Naive thymus-derived CD4-positive, alpha-beta T cell (primary cell): Measurements from ENCODE around the gene CACNA1C. TPM values are rescaled to one million over a fixed set of nuclear protein-coding genes. Genes with fewer than 3 reads are reported as not detected.

Experiments
- ATAC-seq: fragments of 150-1000 bp; cut with Tn5 transposase; 2 replicates; pipeline ENCODE4 v1.10.0; 2021; ENCODE audit warnings: mild to moderate bottlenecking, moderate library complexity
- CTCF ChIA-PET: fragments of 350-600 bp; sonication (Branson Sonifier 250); formaldehyde crosslinking; loops from one replicate; lab custom pipeline; 2021; ENCODE audit warnings: antibody characterized with exemption; lab: Charles Lee
- POLR2A ChIA-PET: fragments of 350-600 bp; sonication (Branson Sonifier 250); formaldehyde crosslinking; loops from one replicate; lab custom pipeline; 2021; ENCODE audit warnings: antibody characterized with exemption, inconsistent platforms; lab: Charles Lee
- DNase-seq, 9 donors: peaks; one replicate each; pipeline versions ENCODE4 v3.0.0 to v3.0.0-alpha.2; 2020 to 2022; ENCODE audit warnings: mixed read lengths in 1 of 9
- H3K27ac ChIP-seq: one replicate; pipeline ENCODE4 v1.7.0; 2013; ENCODE audit warnings: mild to moderate bottlenecking, low read depth, low read length, moderate library complexity
- H3K27me3 ChIP-seq, 2 donors: one replicate each; pipeline ENCODE4 v1.7.0; 2013; ENCODE audit warnings: low read length in 2 of 2, mild to moderate bottlenecking in 2 of 2, moderate library complexity in 2 of 2; ENCODE audit not compliant: control insufficient read depth in 2 of 2, insufficient read depth in 2 of 2
- H3K36me3 ChIP-seq, 3 experiments: 1 replicate in 2 of 3; 2 replicates in 1 of 3; pipeline ENCODE4 v1.7.0; 2013; ENCODE audit warnings: low read length in 3 of 3, mild to moderate bottlenecking in 3 of 3, moderate library complexity in 1 of 3; ENCODE audit not compliant: insufficient read depth in 3 of 3, control insufficient read depth in 2 of 3
- H3K4me1 ChIP-seq, 2 donors: one replicate each; pipeline ENCODE4 v1.7.0; 2013; ENCODE audit warnings: low read length in 2 of 2, mild to moderate bottlenecking in 2 of 2, moderate library complexity in 1 of 2; ENCODE audit not compliant: control insufficient read depth in 2 of 2, insufficient read depth in 2 of 2
- H3K4me3 ChIP-seq: 2 replicates; pipeline ENCODE4 v1.7.0; 2013; ENCODE audit warnings: mild to moderate bottlenecking, low read length
- H3K9me3 ChIP-seq, 3 experiments: 1 replicate in 2 of 3; 2 replicates in 1 of 3; pipeline ENCODE4 v1.7.0; 2013; ENCODE audit warnings: low read length in 3 of 3; ENCODE audit not compliant: control insufficient read depth in 2 of 3
- H3K27ac Mint-ChIP-seq, 9 donors: one replicate each; pipeline ENCODE4 v1.8.0; 2020 to 2022; ENCODE audit warnings: mixed read lengths in 9 of 9, mild to moderate bottlenecking in 8 of 9, moderate library complexity in 5 of 9, inconsistent platforms in 2 of 9
- H3K27me3 Mint-ChIP-seq, 5 donors: one replicate each; pipeline ENCODE4 v1.8.0; 2021 to 2022; ENCODE audit warnings: mixed read lengths in 5 of 5, mild to moderate bottlenecking in 1 of 5
- H3K36me3 Mint-ChIP-seq, 5 donors: one replicate each; pipeline ENCODE4 v1.8.0; 2020 to 2022; ENCODE audit warnings: mixed read lengths in 5 of 5, mild to moderate bottlenecking in 3 of 5, inconsistent platforms in 1 of 5
- H3K4me1 Mint-ChIP-seq, 7 donors: one replicate each; pipeline ENCODE4 v1.8.0; 2020 to 2022; ENCODE audit warnings: mixed read lengths in 7 of 7, mild to moderate bottlenecking in 3 of 7, inconsistent platforms in 1 of 7
- H3K4me3 Mint-ChIP-seq, 10 donors: one replicate each; pipeline ENCODE4 v1.8.0; 2020 to 2022; ENCODE audit warnings: mild to moderate bottlenecking in 10 of 10, mixed read lengths in 10 of 10, moderate library complexity in 6 of 10, inconsistent platforms in 2 of 10
- H3K9me3 Mint-ChIP-seq, 11 donors: one replicate each; pipeline ENCODE4 v1.8.0; 2020 to 2022; ENCODE audit warnings: mixed read lengths in 11 of 11, mild to moderate bottlenecking in 4 of 11, inconsistent platforms in 1 of 11, moderate library complexity in 1 of 11
- intact Hi-C, 2 donors: fragments of 100-400 bp; cut with micrococcal nuclease; formaldehyde crosslinking; loops; one replicate each; pipeline ENCODE4 v1.15.1; 2023
- polyA plus RNA-seq, 2 donors: library from polyadenylated mRNA; unstranded; fragments of 300-500 nt; fragmentation: Illumina TruSeq; gene quantifications; one replicate each; pipeline ENCODE4 v1.2.3, GENCODE V29; 2021
- total RNA-seq, 6 experiments: library from RNA in 5 of 6; stranded (reverse) in 5 of 6; gene quantifications; 1 replicate in 5 of 6; 2 replicates in 1 of 6; pipeline ENCODE4 v1.2.3 and lab custom pipeline; 2021 to 2026

CACNA1C gene
- total and polyA plus RNA-seq, 7 experiments from 2014 or later: 0.04 to 0.48 (median 0.08) TPM

GRCh38 chr12:2215709-2216560 is 163.1 kb downstream of the CACNA1C start:
- ATAC-seq (no peak), DNase-seq (no peak)
- H3K4me1 Mint-ChIP-seq: no peaks in the 10 kb centered on the region
- H3K27ac Mint-ChIP-seq: peak overlapping the region in 1 of 9 donors; percentile 48
- no peak overlapping the region for H3K4me3 ChIP-seq
- H3K36me3 Mint-ChIP-seq: peaks cover 0 to 4% (median 0%) of the 10 kb centered on the region in 5 donors
- intact Hi-C loops: no loop called here
- ChIA-PET CTCF (no interaction called here), POLR2A (no interaction called here)
- H3K36me3 ChIP-seq: no peaks in the 10 kb centered on the region
- H3K27me3 Mint-ChIP-seq: peaks cover 14 to 29% (median 22%) of the 10 kb centered on the region in 5 donors
- no peaks in the 10 kb centered on the region for H3K9me3 ChIP-seq
- H3K27ac ChIP-seq: no peak overlapping the region
- no peaks in the 10 kb centered on the region for H3K27me3 ChIP-seq
- no peak overlapping the region for H3K4me3 Mint-ChIP-seq
- peaks cover 0 to 5% (median 0%) of the 10 kb centered on the region in 11 donors for H3K9me3 Mint-ChIP-seq
- H3K4me1 ChIP-seq: no peaks in the 10 kb centered on the region

- ATAC-seq (no peak), DNase-seq (no peak)
- H3K27ac ChIP-seq: no peak overlapping the region
- ChIA-PET CTCF (no interaction called here), POLR2A (no interaction called here)
- no peaks in the 10 kb centered on the region for H3K27me3 ChIP-seq
- Mint-ChIP-seq H3K4me1 (no peaks in the 10 kb centered on the region), H3K4me3 (no peak overlapping the region), H3K27me3 (peaks cover 14 to 32% (median 24%) of the 10 kb centered on the region in 5 donors), H3K9me3 (peaks cover 0 to 9% (median 0%) of the 10 kb centered on the region in 11 donors), H3K27ac (no peak overlapping the region), H3K36me3 (peaks cover 0 to 5% (median 0%) of the 10 kb centered on the region in 5 donors)
- intact Hi-C loops: no loop called here
- no peak overlapping the region for H3K4me3 ChIP-seq
- no peaks in the 10 kb centered on the region for H3K9me3 ChIP-seq
- H3K4me1 ChIP-seq: no peaks in the 10 kb centered on the region
- H3K36me3 ChIP-seq: no peaks in the 10 kb centered on the region
Measured at GRCh38 chr12:2218706-2219105, 165.9 kb downstream of the CACNA1C start.

- Histone ChIP-seq H3K36me3 (no peaks in the 10 kb centered on the region), H3K4me3 (no peak overlapping the region), H3K27me3 (no peaks in the 10 kb centered on the region), H3K27ac (no peak overlapping the region), H3K4me1 (no peaks in the 10 kb centered on the region), H3K9me3 (no peaks in the 10 kb centered on the region)
- ATAC-seq: no peak
- Mint-ChIP-seq H3K27me3 (peaks cover 11 to 16% (median 14%) of the 10 kb centered on the region in 5 donors), H3K9me3 (peaks cover 0 to 9% (median 0%) of the 10 kb centered on the region in 11 donors), H3K4me1 (no peaks in the 10 kb centered on the region), H3K4me3 (no peak overlapping the region), H3K27ac (no peak overlapping the region), H3K36me3 (peaks cover 0 to 5% (median 0%) of the 10 kb centered on the region in 5 donors)
- ChIA-PET CTCF (no interaction called here), POLR2A (no interaction called here)
- no peak for DNase-seq
- intact Hi-C loops: no loop called here
Measured at GRCh38 chr12:2221030-2221621, 168.3 kb downstream of the CACNA1C start.

GRCh38 chr12:2222691-2223090 is 169.9 kb downstream of the CACNA1C start:
- Mint-ChIP-seq H3K9me3 (peaks cover 0 to 9% (median 0%) of the 10 kb centered on the region in 11 donors), H3K27me3 (peaks cover 10 to 24% (median 17%) of the 10 kb centered on the region in 5 donors), H3K36me3 (peaks cover 0 to 5% (median 0%) of the 10 kb centered on the region in 5 donors), H3K4me1 (no peaks in the 10 kb centered on the region), H3K27ac (no peak overlapping the region), H3K4me3 (no peak overlapping the region)
- H3K4me1 ChIP-seq: no peaks in the 10 kb centered on the region
- H3K9me3 ChIP-seq: no peaks in the 10 kb centered on the region
- no peak overlapping the region for H3K4me3 ChIP-seq
- ATAC-seq (no peak), DNase-seq (no peak)
- H3K27me3 ChIP-seq: no peaks in the 10 kb centered on the region
- H3K36me3 ChIP-seq: no peaks in the 10 kb centered on the region
- intact Hi-C loops: no loop called here
- no peak overlapping the region for H3K27ac ChIP-seq
- POLR2A ChIA-PET: no interaction called here
- CTCF ChIA-PET: no interaction called here

GRCh38 chr12:2224961-2225360 is 172.2 kb downstream of the CACNA1C start:
- H3K27ac Mint-ChIP-seq: no peak overlapping the region

GRCh38 chr12:2225696-2226095 is 172.9 kb downstream of the CACNA1C start:
- peaks cover 19 to 33% (median 24%) of the 10 kb centered on the region in 5 donors for H3K27me3 Mint-ChIP-seq
- intact Hi-C loops: no loop called here
- H3K4me1 Mint-ChIP-seq: no peaks in the 10 kb centered on the region
- H3K27ac Mint-ChIP-seq: no peak overlapping the region
- ChIA-PET POLR2A (no interaction called here), CTCF (no interaction called here)
- ATAC-seq: no peak
- no peaks in the 10 kb centered on the region for H3K27me3 ChIP-seq
- H3K9me3 ChIP-seq: no peaks in the 10 kb centered on the region
- H3K4me1 ChIP-seq: no peaks in the 10 kb centered on the region
- H3K36me3 Mint-ChIP-seq: peaks cover 0 to 3% (median 0%) of the 10 kb centered on the region in 5 donors
- H3K4me3 Mint-ChIP-seq: no peak overlapping the region
- DNase-seq: no peak
- no peak overlapping the region for H3K27ac ChIP-seq
- H3K9me3 Mint-ChIP-seq: peaks cover 0 to 7% (median 0%) of the 10 kb centered on the region in 11 donors
- no peaks in the 10 kb centered on the region for H3K36me3 ChIP-seq
- no peak overlapping the region for H3K4me3 ChIP-seq

More at GRCh38 chr12:2224961-2225360, 172.2 kb downstream of the CACNA1C start:
- H3K36me3 ChIP-seq: no peaks in the 10 kb centered on the region
- Mint-ChIP-seq H3K4me3 (no peak overlapping the region), H3K36me3 (peaks cover 0 to 5% (median 0%) of the 10 kb centered on the region in 5 donors), H3K4me1 (no peaks in the 10 kb centered on the region), H3K9me3 (peaks cover 0 to 9% (median 0%) of the 10 kb centered on the region in 11 donors), H3K27me3 (peaks cover 21 to 35% (median 24%) of the 10 kb centered on the region in 5 donors)
- POLR2A ChIA-PET: no interaction called here
- CTCF ChIA-PET: no interaction called here
- no peaks in the 10 kb centered on the region for H3K4me1 ChIP-seq
- no peak for ATAC-seq
- intact Hi-C loops: no loop called here
- H3K27me3 ChIP-seq: no peaks in the 10 kb centered on the region
- no peak overlapping the region for H3K4me3 ChIP-seq
- H3K9me3 ChIP-seq: no peaks in the 10 kb centered on the region
- no peak overlapping the region for H3K27ac ChIP-seq
- no peak for DNase-seq
